Neural cell (in vitro differentiated cells): ENCODE results near the gene RHCG. TPM values are rescaled to one million over a fixed set of nuclear protein-coding genes. Genes with fewer than 3 reads are reported as not detected.

Experiments used
- H2AFZ ChIP-seq: fragments of 200-600, 300-800 bp; sonication (generic), shearing (Covaris generic); 2 replicates; pipeline ENCODE4 v1.6.0; 2014; ENCODE audit warnings: low read depth, mild to moderate bottlenecking, antibody characterized with exemption, low read length, moderate library complexity
- H3F3A ChIP-seq: fragments of 200-600 bp; shearing (Covaris generic); 2 replicates; pipeline ENCODE4 v1.6.1; 2016; ENCODE audit warnings: mild to moderate bottlenecking, moderate library complexity, mixed read lengths, antibody characterized with exemption, low read length; ENCODE audit not compliant: insufficient read depth, poor library complexity, severe bottlenecking
- H3K27ac ChIP-seq: fragments of 200-600, 300-800 bp; sonication (generic), shearing (Covaris generic); 2 replicates; pipeline ENCODE4 v1.5.1; 2014; ENCODE audit warnings: mild to moderate bottlenecking, low read length, moderate library complexity
- H3K27me3 ChIP-seq: fragments of 300-800, 200-600 bp; sonication (generic), shearing (Covaris generic); 2 replicates; pipeline ENCODE4 v1.6.0; 2014; ENCODE audit warnings: mild to moderate bottlenecking, low read depth, low read length, moderate library complexity; ENCODE audit not compliant: insufficient read depth
- H3K36me3 ChIP-seq: fragments of 300-800, 200-600 bp; sonication (generic), shearing (Covaris generic); 2 replicates; pipeline ENCODE4 v1.5.1; 2014; ENCODE audit warnings: mild to moderate bottlenecking, antibody characterized with exemption, low read length, moderate library complexity; ENCODE audit not compliant: insufficient read depth
- H3K4me2 ChIP-seq: fragments of 300-800, 200-600 bp; sonication (generic), shearing (Covaris generic); 2 replicates; pipeline ENCODE4 v1.6.0; 2014; ENCODE audit warnings: mild to moderate bottlenecking, low read length
- H3K4me3 ChIP-seq: fragments of 300-800, 200-600 bp; sonication (generic), shearing (Covaris generic); 2 replicates; pipeline ENCODE4 v1.5.1; 2014; ENCODE audit warnings: mild to moderate bottlenecking, low read length, moderate library complexity
- H3K79me2 ChIP-seq: fragments of 200-600 bp; shearing (Covaris generic); replicated peaks from 2 replicates; pipeline ENCODE4 v1.6.0; 2014; ENCODE audit warnings: mild to moderate bottlenecking, low read length, moderate library complexity; ENCODE audit not compliant: insufficient read depth
- H3K9ac ChIP-seq: fragments of 300-800, 200-600 bp; sonication (generic), shearing (Covaris generic); 2 replicates; pipeline ENCODE4 v1.6.1; 2016; ENCODE audit warnings: mild to moderate bottlenecking, low read length, mixed read lengths
- H3K9me2 ChIP-seq: fragments of 200-600 bp; shearing (Covaris generic); 2 replicates; pipeline ENCODE4 v1.6.1; 2016; ENCODE audit warnings: mild to moderate bottlenecking, low read length, mixed read lengths; ENCODE audit not compliant: insufficient read depth
- H3K9me3 ChIP-seq: fragments of 200-600, 300-800 bp; sonication (generic), shearing (Covaris generic); 2 replicates; pipeline ENCODE4 v1.6.1; 2016; ENCODE audit warnings: mild to moderate bottlenecking, mixed run types, low read length, moderate library complexity, mixed read lengths
- H4K20me1 ChIP-seq: fragments of 200-600 bp; shearing (Covaris generic); 2 replicates; pipeline ENCODE4 v1.6.1; 2016; ENCODE audit warnings: mild to moderate bottlenecking, mixed run types; ENCODE audit not compliant: insufficient read depth
- CTCF ChIP-seq: fragments of 450-650 bp; IDR thresholded peaks from 2 replicates; pipeline ENCODE4 v1.5.1; 2014; ENCODE audit warnings: antibody characterized with exemption, mild to moderate bottlenecking, moderate library complexity; ENCODE audit not compliant: poor library complexity, severe bottlenecking
- EP300 ChIP-seq: fragments of 450-650 bp; conservative IDR thresholded peaks from 2 replicates; pipeline ENCODE4 v1.6.1; 2014; ENCODE audit warnings: antibody characterized with exemption, mild to moderate bottlenecking, moderate library complexity; ENCODE audit not compliant: poor library complexity, severe bottlenecking
- EZH2 ChIP-seq: fragments of 200-600, 300-800 bp; shearing (Covaris generic), sonication (generic); IDR thresholded peaks from 2 replicates; pipeline ENCODE4 v1.6.1; 2014; ENCODE audit warnings: antibody characterized with exemption, low read length, borderline replicate concordance, mild to moderate bottlenecking; ENCODE audit not compliant: insufficient read depth, poor library complexity, severe bottlenecking
- MXI1 ChIP-seq: fragments of 450-650 bp; conservative IDR thresholded peaks from 2 replicates; pipeline ENCODE4 v1.6.1; 2014; ENCODE audit warnings: antibody characterized with exemption, mild to moderate bottlenecking; ENCODE audit not compliant: poor library complexity, severe bottlenecking
- POLR2AphosphoS5 ChIP-seq: IDR thresholded peaks from 2 replicates; pipeline ENCODE4 v1.6.1; 2012
- RAD21 ChIP-seq: fragments of 450-650 bp; conservative IDR thresholded peaks from 2 replicates; pipeline ENCODE4 v1.6.1; 2014; ENCODE audit warnings: antibody characterized with exemption, mild to moderate bottlenecking, moderate library complexity
- REST ChIP-seq: IDR thresholded peaks from 2 replicates; pipeline ENCODE4 v1.6.1; 2012; ENCODE audit warnings: borderline replicate concordance
- SMC3 ChIP-seq: fragments of 450-650 bp; conservative IDR thresholded peaks from 2 replicates; pipeline ENCODE4 v1.6.1; 2014; ENCODE audit warnings: antibody characterized with exemption, mild to moderate bottlenecking, moderate library complexity; ENCODE audit not compliant: poor library complexity
- TAF1 ChIP-seq: IDR thresholded peaks from 2 replicates; pipeline ENCODE4 v1.6.1; 2012; ENCODE audit warnings: low read depth
- polyA plus RNA-seq: library from polyadenylated mRNA; depleted of rRNA; stranded (reverse); fragments of >200 nt; gene quantifications from 2 replicates; pipeline ENCODE4 v1.2.3, GENCODE V29; 2014

The RHCG gene
- polyA plus RNA-seq, 1 donor from 2014 or later = 0.32 TPM

GRCh38 chr15:89445518-89445917, 50.9 kb downstream of the RHCG start:
- Histone ChIP-seq H3K9me2 (no peaks in the 10 kb centered on the region), H3K27ac (no peak overlapping the region), H3K79me2 (no peaks in the 10 kb centered on the region), H3K9me3 (no peaks in the 10 kb centered on the region), H3K36me3 (no peaks in the 10 kb centered on the region), H3K4me2 (no peak overlapping the region), H3K9ac (no peak overlapping the region), H3K27me3 (no peaks in the 10 kb centered on the region), H3F3A (no peaks in the 10 kb centered on the region), H2AFZ (no peak overlapping the region), H4K20me1 (no peaks in the 10 kb centered on the region), H3K4me3 (no peak overlapping the region)
- TF ChIP-seq POLR2AphosphoS5 = no peak
- no peak for TF ChIP-seq MXI1
- no peak for TF ChIP-seq RAD21
- TF ChIP-seq TAF1 = no peak
- no peak for TF ChIP-seq EP300
- no peak for TF ChIP-seq REST
- TF ChIP-seq EZH2 = no peak
- no peak for TF ChIP-seq SMC3
- TF ChIP-seq CTCF = no peak

GRCh38 chr15:89444241-89445225, 51.9 kb downstream of the RHCG start:
- no peaks in the 10 kb centered on the region for H3K27me3 ChIP-seq
- no peaks in the 10 kb centered on the region for H3K36me3 ChIP-seq
- H3K9me3 ChIP-seq = no peaks in the 10 kb centered on the region
- no peak overlapping the region for H3K4me2 ChIP-seq
- peak overlapping the region; percentile 32 for H3K27ac ChIP-seq
- TF ChIP-seq TAF1 = no peak
- no peaks in the 10 kb centered on the region for H3F3A ChIP-seq
- peak overlapping the region; percentile 3 for H3K9ac ChIP-seq
- H2AFZ ChIP-seq = no peak overlapping the region
- H3K4me3 ChIP-seq = peak overlapping the region; percentile 24
- no peaks in the 10 kb centered on the region for H3K79me2 ChIP-seq
- H3K9me2 ChIP-seq = no peaks in the 10 kb centered on the region
- no peaks in the 10 kb centered on the region for H4K20me1 ChIP-seq
